HG02870 (cell line): ENCODE measurements around the gene IGFBPL1.

ENCODE experiments used
- ATAC-seq: cut with Tn5 transposase; IDR thresholded peaks from one replicate; pipeline ENCODE4 v1.9.1; 2021; ENCODE audit warnings: mild to moderate bottlenecking, moderate library complexity; ENCODE audit not compliant: unreplicated experiment

Gene IGFBPL1

DNA sequence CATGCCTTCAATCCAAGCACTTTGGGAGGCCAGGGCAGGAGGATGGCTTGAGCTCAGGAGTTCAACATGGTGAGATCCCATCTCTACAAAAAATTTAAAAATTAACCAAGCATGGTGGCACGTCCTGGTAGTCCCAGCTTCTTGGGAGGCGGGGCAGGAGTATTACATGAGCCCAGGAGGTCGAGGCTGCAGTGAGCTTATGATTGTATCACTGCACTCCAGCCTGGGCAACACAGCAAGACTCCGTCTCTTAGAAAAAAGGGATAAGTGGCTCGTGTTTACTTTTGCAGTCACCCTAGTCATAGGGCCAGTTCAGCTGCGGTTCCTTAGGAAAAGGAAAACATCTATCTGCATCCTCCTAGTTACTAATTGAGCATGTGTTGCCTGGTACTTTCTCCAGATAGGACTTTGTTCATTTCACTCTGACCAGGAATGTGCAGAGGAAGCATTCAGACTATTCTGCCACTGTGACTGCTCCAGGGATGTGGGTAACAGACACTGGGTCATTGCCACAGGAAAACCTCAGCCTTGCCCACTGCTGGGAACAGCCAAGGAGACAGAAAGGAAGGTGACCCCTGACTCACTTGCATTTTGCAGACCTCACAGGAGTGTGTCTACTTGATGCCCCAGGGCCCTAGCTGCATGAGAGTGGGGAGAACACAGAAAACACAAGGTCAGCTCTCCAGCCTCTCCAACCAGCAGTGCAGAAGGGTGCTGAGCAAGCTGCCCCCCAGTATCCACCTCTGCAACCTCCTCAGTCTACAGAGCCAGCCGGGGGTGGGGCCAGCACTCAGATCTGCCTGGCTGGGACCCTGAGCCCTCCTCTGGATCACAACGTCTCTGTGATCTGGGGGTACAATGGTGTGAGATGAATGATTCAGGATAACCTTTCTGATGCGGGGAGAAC is 65.6 kb downstream of the IGFBPL1 start:
- no peak for ATAC-seq

- ATAC-seq = no peak
Observed at GRCh38 chr9:38357350-38358114, 66.7 kb downstream of the IGFBPL1 start.

- no peak for ATAC-seq
Observed at GRCh38 chr9:38356851-38357250, 67.4 kb downstream of the IGFBPL1 start.
